ENCODE data around the gene CETP.

DNA sequence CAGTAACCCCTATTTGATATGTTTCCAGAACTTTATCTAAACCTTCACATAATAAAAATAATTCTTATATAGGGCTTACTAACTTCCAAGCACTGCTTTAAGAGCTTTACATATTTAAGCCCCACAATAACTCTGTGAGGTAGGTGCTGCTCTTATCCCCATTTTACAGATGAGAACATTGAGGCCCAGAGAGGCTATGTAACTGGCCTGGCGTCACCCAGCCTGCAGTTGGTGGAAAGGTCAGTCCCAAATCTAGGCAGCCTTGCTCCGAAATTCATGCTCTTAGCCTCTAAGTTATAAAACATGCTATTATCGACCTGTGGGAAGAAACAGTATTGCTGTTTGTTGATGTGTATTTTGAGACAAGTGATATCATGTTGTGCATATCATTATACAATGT is 36.6 kb downstream of the CETP start:
- TF ChIP-seq SUZ12 (IDR thresholded peaks at IDR 0.05) (no peak), SP1 (IDR thresholded peaks at IDR 0.05) (no peak), HDGF (IDR thresholded peaks at IDR 0.05; ENCODE audit: borderline replicate concordance) (no peak), FOXK2 (IDR thresholded peaks at IDR 0.05) (no peak), LEF1 (IDR thresholded peaks at IDR 0.05; ENCODE audit: borderline replicate concordance) (no peak), CTBP1 (IDR thresholded peaks at IDR 0.05; ENCODE audit: borderline replicate concordance) (no peak), FOXM1 (IDR thresholded peaks at IDR 0.05; ENCODE audit: borderline replicate concordance) (no peak), BHLHE40 (IDR thresholded peaks at IDR 0.05; ENCODE audit: borderline replicate concordance) (no peak), NFRKB (IDR thresholded peaks at IDR 0.05) (no peak), ARNT (IDR thresholded peaks at IDR 0.05) (no peak)

Data from HEK293T (cell line).